T follicular helper cell (primary cell): ENCODE results near the gene PACS1.

Source experiments
- DNase-seq: peaks from one replicate; pipeline ENCODE4 v3.0.0-alpha.2; 2020; ENCODE audit warnings: low read depth

PACS1 gene

GRCh38 chr11:66187453-66187852, 117.4 kb downstream of the PACS1 start:
- DNase-seq, result no peak

DNA sequence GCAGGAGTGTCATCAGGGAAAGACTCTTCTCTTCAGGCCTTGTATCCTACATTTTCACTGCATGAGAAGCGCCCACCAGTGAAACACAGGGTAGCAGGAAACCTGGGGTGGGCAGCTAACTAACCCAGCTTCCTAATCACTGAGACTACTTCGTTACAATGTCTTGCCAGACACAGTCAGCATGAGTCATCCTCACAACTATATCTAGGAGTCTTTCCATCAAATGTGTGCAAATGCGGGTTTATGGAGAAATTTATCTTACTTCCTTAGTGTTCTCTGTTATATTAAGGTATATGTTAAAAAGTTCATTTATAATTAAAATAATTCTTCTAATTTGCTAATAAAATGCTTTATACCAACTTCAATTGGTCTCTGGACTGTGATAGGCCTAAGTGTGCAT, 118.5 kb downstream of the PACS1 start:
- no peak for DNase-seq

DNA sequence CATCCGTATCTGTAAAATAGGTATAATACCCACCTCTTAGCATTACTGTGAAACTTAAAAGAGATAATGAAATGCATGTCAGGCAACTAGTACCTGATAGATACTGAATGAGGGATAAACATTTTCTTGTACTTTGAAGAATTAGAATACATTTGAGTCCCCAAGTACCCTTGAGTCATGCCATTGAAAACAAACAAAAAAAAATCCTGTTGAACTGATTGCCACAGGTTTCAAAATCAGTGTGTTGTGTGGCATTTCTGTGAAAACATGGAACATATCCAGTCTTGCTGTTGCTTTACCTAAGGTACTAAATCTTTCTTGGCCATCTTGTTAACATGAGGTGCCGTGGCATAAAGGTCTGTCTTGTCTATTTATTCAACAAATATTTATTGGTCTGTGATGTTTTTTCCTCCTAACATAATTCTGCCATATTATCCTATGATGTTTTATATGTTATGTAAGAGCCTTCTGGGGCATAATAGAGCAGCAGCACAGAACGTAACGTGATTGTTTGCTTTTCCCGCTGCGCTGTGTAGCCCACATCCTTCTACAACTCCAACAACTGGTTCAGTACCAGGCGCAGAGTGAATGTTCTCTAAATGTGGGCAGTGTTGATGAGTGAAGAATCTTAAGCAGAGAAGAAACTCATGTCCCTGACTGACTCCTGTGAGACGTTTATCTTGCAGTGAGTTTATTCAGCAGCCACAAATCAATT, 119.1 kb downstream of the PACS1 start:
- no peak for DNase-seq

DNA sequence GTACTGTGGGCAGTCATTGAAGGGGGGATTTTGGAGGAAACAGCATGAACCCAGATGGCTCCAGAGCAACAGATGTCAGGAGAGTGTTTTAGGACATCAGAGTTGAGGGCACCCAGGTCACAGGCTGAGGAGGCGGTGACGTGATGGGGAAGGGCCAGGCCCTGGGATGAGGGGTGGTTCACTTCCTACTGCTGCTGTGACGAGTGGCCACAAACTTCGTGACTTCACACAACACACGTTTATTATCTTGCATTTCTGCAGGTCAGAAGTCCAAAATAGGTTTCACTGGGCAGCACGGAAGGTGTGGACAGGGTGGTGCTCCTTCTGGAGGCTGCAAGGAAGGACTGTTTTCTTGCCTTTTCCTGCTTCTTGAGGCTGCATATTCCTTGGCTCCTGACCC, 120.7 kb downstream of the PACS1 start:
- no peak for DNase-seq

- DNase-seq, result no peak
These were observed 122.2 kb downstream of the PACS1 start for GRCh38 chr11:66192181-66192863.

DNA sequence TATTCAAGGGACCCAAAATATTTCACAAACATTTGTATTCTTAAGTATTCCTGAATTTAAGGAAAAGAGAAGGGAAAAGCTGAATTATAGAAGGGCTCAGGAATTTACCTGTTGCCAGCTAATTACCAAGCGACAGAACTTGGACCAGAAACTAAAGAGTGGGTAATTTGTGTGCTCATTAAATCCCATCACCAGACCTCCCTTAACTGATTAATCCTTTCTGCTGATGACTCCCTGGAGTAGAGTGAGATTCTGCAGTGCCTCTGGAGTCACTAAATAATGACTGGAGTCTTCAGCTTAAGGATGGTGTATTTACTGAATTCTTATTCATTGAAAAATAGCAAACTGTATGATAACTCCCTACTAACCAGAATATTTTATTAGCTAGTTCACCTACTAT, 124.3 kb downstream of the PACS1 start:
- DNase-seq, result no peak

GRCh38 chr11:66195867-66196266, 125.8 kb downstream of the PACS1 start:
- no peak for DNase-seq

DNA sequence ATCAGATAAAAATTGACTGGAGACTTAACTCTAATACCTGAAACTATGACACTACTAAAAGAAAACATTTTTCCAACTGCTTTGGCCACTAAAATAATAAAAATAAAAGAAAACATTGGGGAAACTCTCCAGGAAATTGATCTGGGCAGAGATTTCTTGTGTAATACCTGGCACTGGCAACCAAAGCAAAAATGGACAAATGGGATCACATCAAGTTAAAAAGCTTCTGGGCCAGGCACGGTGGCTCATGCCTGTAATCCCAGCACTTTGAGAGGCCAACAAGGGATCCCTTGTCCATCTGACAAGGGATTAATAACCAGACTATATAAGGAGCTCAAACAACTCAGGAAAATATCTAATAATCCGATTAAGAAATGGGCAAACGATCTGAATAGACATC, 133.8 kb downstream of the PACS1 start:
- no peak for DNase-seq

DNA sequence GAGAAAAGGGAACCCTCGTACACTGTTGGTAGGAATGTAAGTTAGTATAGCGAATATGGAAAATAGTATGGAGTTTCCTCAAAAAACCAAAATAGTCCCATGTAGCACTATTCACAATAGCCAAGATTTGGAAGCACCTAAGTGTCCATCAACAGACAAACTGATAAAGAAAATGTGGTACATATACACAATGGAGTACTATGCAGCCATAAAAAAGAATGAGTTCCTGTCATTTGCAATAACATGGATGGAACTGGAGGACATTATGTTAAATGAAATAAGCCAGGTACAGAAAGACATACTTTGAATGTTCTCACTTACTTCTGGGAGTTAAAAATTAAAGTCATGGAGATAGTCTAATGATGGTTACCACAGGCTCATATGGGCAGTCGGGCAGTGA, 134.3 kb downstream of the PACS1 start:
- no peak for DNase-seq

DNA sequence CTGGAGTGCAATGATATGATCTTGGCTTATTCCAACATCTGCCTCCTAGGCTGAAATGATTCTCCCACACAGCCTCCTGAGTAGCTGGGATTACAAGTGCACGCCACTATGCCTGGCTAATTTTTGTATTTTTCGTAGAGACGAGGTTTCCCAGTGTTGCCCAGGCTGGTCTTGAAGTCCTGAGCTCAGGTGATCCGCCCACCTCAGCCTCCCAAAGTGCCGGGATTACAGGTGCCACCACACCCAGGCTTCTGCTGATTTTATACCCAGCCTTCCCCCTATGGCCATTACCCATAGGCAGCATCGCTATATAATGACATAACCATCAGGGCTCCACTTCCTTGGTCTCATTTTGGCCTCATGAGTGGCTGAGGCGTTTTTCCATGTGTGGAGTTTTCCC, 137.7 kb downstream of the PACS1 start:
- DNase-seq, result no peak

GRCh38 chr11:66211100-66211499, 141.0 kb downstream of the PACS1 start:
- no peak for DNase-seq

- no peak for DNase-seq
These were observed 146.8 kb downstream of the PACS1 start for GRCh38 chr11:66216911-66217310.

GRCh38 chr11:66218036-66218435, 148.0 kb downstream of the PACS1 start:
- DNase-seq, result no peak

DNA sequence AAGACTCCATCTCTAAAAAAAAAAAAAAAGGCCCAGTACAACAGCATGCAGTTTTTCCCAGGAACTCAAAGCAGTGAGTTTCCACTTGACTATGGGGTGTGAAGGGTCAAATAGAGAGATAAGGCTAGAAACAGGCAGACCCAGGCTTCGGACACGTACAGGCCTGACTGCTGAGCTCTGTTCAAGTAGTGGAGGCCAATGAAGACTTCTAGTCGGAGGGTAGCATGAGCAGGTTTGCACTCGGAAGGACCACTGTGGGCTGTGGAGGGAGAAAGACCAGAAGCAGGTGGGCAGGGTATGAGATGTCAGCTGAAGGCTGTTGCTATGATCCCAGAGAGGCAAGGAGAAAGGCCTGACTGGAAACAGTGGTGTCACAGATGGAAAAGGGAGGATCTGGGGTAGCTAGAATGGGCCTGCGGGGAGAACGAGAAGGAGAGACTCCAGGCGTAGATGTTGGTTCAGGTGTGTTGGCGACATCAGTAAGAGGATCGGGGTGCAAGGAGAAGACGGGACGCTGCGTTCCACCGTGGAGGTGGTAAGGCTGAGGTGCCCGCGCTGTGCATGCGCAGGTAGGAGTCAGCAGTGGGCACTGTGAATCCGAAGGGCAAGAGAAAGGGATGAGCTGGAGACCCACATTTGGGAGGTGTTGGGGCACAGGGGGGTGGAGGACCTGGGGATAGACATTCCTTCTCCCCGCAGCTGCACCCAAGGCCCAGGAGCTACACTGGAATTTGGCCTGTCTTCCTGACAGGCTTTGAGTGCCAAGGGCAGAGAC, 149.0 kb downstream of the PACS1 start:
- no peak for DNase-seq

GRCh38 chr11:66219846-66220565, 149.9 kb downstream of the PACS1 start:
- DNase-seq, result no peak

- DNase-seq, result no peak
These were observed 150.5 kb downstream of the PACS1 start for GRCh38 chr11:66220566-66220935.

- no peak for DNase-seq
These were observed 150.9 kb downstream of the PACS1 start for GRCh38 chr11:66221012-66221411.

GRCh38 chr11:66221726-66222236, 151.7 kb downstream of the PACS1 start:
- DNase-seq, result no peak

DNA sequence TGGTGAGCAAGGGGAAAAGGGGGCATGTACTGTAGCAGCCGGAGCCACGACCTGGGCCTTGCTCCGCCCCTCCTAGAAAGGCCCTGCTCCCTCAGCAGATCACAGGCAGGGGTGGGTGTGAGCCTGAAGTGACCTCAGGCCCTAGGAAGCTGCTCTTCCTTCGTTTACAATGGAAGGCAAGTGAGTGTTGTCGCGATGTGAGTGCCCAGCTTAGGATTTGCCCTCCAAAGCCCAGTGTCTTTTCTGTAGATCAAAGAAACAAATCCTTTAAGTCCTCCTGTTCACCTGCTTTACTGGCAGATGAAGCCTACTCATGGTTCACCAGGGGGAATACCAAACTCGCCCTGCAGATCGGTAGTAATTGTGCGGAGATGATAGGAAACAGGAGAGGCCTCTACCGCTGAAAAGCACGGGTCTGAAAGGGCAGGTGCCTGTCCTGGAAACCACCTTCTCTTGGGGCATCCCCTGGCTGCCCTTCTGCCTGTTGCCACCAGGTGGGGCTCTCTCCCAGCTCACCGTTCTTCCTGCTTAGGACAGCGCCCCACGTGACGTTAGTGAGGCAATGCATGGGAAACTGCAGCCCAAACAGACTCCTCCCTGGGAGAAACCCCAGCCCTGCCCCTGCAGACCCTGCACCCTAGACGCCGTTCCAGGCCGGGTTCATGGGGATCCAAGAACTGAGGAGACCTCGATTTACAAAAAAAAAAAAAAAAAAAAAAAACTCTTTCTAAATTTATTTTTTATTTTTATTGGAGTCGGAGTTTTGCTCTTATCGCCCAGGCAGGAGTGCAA, 152.5 kb downstream of the PACS1 start:
- DNase-seq, result peak; percentile 92

GRCh38 chr11:66224226-66224855, 154.3 kb downstream of the PACS1 start:
- no peak for DNase-seq

- no peak for DNase-seq
These were observed 155.0 kb downstream of the PACS1 start for GRCh38 chr11:66225066-66225465.
